Activated CD4-positive, alpha-beta memory T cell treated with anti-CD3 and anti-CD28 coated beads, Interleukin-2, amount 10 ng/mL, durations not matched to agents 7 days and 5 days (primary cell): Measurements from ENCODE around the gene EXOC7. TPM values are rescaled to one million over a fixed set of nuclear protein-coding genes. Genes with fewer than 3 reads are reported as not detected.
"Not testable (repeated sequence)": the region's sequence is repeated elsewhere in the genome, so short reads cannot be mapped to it uniquely, and the experiment has no call there.

Experiments
- CTCF ChIA-PET: fragments of 350-600 bp; sonication (Branson Sonifier 250); formaldehyde crosslinking; loops from one replicate; lab custom pipeline; 2021; ENCODE audit warnings: antibody characterized with exemption, inconsistent platforms; lab: Charles Lee
- POLR2A ChIA-PET: fragments of 350-600 bp; sonication (Branson Sonifier 250); formaldehyde crosslinking; loops from one replicate; lab custom pipeline; 2021; ENCODE audit warnings: antibody characterized with exemption; lab: Charles Lee
- DNase-seq: peaks from one replicate; pipeline ENCODE4 v3.0.0-alpha.2; 2020
- H3K27ac Mint-ChIP-seq: one replicate; pipeline ENCODE4 v1.8.0; 2021; ENCODE audit warnings: mild to moderate bottlenecking, mixed read lengths
- H3K27me3 Mint-ChIP-seq: one replicate; pipeline ENCODE4 v1.8.0; 2021; ENCODE audit warnings: mixed read lengths
- H3K36me3 Mint-ChIP-seq: one replicate; pipeline ENCODE4 v1.8.0; 2021; ENCODE audit warnings: low read depth, mixed read lengths
- H3K4me1 Mint-ChIP-seq: one replicate; pipeline ENCODE4 v1.8.0; 2021; ENCODE audit warnings: mixed read lengths
- H3K4me3 Mint-ChIP-seq: one replicate; pipeline ENCODE4 v1.8.0; 2021; ENCODE audit warnings: mild to moderate bottlenecking, mixed read lengths
- H3K9me3 Mint-ChIP-seq: one replicate; pipeline ENCODE4 v1.8.0; 2021; ENCODE audit warnings: mixed read lengths
- total RNA-seq, 2 experiments: library from RNA; stranded (reverse); gene quantifications; one replicate each; pipeline ENCODE4 v1.2.3, GENCODE V29; 2021

Gene EXOC7
- total RNA-seq, 2 experiments from 2014 or later, result 119 to 120 TPM

DNA sequence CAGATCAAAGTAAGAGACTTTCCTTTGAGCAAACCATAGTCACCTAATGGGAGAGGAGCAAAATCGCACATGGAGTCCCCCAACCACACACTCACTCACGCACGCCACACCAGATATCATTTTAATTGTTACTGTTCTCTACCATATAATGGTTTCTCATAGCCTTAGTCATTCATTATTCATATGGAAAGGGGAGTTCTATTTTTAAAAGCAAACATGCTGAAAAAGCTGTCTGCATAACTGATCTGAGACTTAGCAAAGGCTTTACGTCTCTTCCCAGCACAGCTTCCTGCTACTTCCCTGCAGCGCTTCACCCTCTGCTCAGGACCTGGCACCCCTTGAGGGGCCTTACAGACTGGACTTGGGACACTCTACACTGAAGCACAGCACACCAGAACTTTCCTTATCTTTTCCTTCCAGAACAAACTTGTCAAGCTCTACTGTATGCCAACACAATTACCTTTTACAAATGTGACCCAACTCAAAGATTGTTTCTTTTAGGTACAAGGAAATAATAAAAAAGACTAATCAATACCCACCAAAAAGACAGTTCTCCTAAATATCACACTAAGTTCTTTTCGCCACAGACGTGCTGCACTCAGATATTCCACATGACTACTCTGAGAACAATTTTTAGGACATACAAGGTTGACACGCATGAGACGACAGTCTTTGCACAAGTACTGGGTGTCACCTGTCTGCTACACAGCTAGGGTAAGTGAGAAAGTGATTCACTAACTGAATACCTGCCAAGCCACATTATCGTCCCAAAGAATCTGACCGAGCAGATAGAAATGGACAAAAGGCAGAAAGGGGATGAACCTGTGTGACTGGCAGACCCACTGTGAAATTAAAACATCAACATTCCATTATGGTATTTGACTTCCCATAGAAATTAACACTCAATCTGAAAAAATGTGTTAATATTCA is 52.8 kb downstream of the EXOC7 start:
- H3K36me3 Mint-ChIP-seq, result peaks cover 58% of the 10 kb centered on the region
- DNase-seq, result no peak
- no peak overlapping the region for H3K4me3 Mint-ChIP-seq
- no peaks in the 10 kb centered on the region for H3K27me3 Mint-ChIP-seq
- H3K27ac Mint-ChIP-seq, result no peak overlapping the region
- ChIA-PET CTCF (interaction anchor here (0.7 kb wide), 2 partner anchors 37 to 45 kb away, joined by 4 to 5 read pairs; no protein-coding TSS in a partner anchor), POLR2A (interaction anchor here (0.6 to 2.1 kb wide), 3 partner anchors 9 to 219 kb away, joined by 3 to 6 read pairs (median 3); no protein-coding TSS in a partner anchor)
- no peaks in the 10 kb centered on the region for H3K9me3 Mint-ChIP-seq
- peaks cover 7% of the 10 kb centered on the region for H3K4me1 Mint-ChIP-seq

DNA sequence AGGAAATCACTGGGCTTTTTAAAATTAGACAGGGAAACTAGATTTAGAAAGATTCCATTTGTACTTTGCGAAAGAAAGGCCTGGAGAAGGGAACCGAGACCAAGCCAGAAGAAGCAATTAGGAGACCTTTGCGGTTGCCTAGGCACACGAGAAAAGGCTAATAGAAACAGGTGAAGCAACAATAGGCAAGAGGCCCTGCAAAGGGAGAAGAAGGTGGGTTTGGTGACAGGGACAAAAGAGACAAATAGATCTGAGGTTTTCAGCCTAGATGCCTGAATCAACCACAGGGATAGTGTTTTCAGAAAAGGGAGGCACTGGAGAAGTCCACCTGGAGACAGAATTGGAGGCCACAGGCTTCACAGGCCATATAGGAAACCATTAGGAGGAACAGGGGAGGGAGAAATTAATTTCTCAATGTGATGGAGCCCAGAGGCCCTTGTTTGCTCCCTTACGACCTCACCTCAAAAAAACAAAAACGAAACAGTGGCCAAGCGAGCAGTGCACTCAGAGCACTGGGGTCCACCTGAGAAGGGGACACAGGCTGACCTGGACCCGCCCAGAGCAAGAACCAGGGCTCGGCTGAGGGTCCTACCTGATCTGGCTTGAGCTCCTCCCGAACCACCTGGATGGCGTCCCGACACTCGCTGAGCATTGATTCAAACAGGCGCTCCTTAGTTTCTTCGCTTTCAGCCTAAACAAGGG is 53.6 kb downstream of the EXOC7 start:
- no peak overlapping the region for H3K27ac Mint-ChIP-seq
- peaks cover 64% of the 10 kb centered on the region for H3K36me3 Mint-ChIP-seq

DNA sequence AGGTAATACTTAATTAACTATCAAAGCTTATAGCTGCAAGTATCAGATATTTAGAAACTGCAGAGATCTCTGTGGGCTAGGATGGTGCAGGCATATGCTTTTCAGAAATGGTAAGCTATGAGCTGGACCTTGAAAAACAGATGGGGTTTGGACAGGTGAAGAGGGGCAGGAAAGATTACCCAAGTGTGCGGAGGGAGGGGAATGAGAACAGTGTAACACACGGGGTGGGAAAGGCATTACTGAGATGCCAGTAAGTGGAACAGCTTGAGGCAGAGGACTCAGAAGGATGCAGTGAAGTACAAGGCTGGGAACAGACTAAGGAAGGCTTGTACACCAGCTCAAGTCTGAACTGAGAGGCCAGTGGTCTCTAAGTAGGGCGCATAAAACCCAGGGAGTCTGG is 54.3 kb downstream of the EXOC7 start:
- ChIA-PET POLR2A (interaction anchor here (2.1 kb wide), 1 partner anchor 14 kb away, joined by 6 read pairs; no protein-coding TSS in a partner anchor), CTCF (interaction anchor here (1.2 to 1.5 kb wide), 2 partner anchors 231 to 250 kb away, joined by 4 read pairs; no protein-coding TSS in a partner anchor)
- peaks cover 7% of the 10 kb centered on the region for H3K4me1 Mint-ChIP-seq
- no peak overlapping the region for H3K4me3 Mint-ChIP-seq
- H3K9me3 Mint-ChIP-seq, result no peaks in the 10 kb centered on the region
- H3K27ac Mint-ChIP-seq, result peak overlapping the region; percentile 16
- no peaks in the 10 kb centered on the region for H3K27me3 Mint-ChIP-seq
- no peak for DNase-seq
- peaks cover 70% of the 10 kb centered on the region for H3K36me3 Mint-ChIP-seq

More for the DNA sequence above, 53.6 kb downstream of the EXOC7 start:
- POLR2A ChIA-PET, result interaction anchor here (2.1 kb wide), 1 partner anchor 13 kb away, joined by 6 read pairs; no protein-coding TSS in a partner anchor
- no peak for DNase-seq
- peaks cover 7% of the 10 kb centered on the region for H3K4me1 Mint-ChIP-seq
- H3K27me3 Mint-ChIP-seq, result no peaks in the 10 kb centered on the region
- CTCF ChIA-PET, result interaction anchor here (1.2 to 1.5 kb wide), 2 partner anchors 230 to 250 kb away, joined by 4 read pairs; no protein-coding TSS in a partner anchor
- H3K4me3 Mint-ChIP-seq, result no peak overlapping the region
- H3K9me3 Mint-ChIP-seq, result no peaks in the 10 kb centered on the region

DNA sequence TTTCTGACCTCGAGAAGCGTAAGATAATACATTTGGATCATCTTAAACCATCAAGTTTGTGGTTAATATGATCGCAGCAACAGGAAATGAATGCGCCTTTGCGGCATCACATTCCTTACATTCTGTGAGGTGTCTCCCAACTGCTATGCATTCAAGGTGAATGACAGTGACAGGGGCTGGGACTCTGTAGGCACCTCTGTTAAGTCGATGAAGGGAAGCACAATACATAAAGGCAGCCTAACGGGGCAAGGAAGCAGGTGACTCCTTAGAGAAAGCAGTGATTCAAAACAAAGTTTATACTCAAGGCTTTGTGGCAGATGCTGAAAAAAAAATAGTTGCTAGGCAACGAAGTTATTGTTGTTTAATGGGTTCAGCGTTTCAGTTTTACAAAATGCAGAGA is 54.9 kb downstream of the EXOC7 start:
- H3K4me1 Mint-ChIP-seq, result peaks cover 4% of the 10 kb centered on the region
- H3K4me3 Mint-ChIP-seq, result no peak overlapping the region
- no peak overlapping the region for H3K27ac Mint-ChIP-seq
- peaks cover 70% of the 10 kb centered on the region for H3K36me3 Mint-ChIP-seq
- H3K27me3 Mint-ChIP-seq, result no peaks in the 10 kb centered on the region
- H3K9me3 Mint-ChIP-seq, result no peaks in the 10 kb centered on the region
- ChIA-PET CTCF (interaction anchor here (1.2 to 1.5 kb wide), 2 partner anchors 231 to 251 kb away, joined by 4 read pairs; no protein-coding TSS in a partner anchor), POLR2A (interaction anchor here (2.1 kb wide), 1 partner anchor 14 kb away, joined by 6 read pairs; no protein-coding TSS in a partner anchor)
- DNase-seq, result no peak

DNA sequence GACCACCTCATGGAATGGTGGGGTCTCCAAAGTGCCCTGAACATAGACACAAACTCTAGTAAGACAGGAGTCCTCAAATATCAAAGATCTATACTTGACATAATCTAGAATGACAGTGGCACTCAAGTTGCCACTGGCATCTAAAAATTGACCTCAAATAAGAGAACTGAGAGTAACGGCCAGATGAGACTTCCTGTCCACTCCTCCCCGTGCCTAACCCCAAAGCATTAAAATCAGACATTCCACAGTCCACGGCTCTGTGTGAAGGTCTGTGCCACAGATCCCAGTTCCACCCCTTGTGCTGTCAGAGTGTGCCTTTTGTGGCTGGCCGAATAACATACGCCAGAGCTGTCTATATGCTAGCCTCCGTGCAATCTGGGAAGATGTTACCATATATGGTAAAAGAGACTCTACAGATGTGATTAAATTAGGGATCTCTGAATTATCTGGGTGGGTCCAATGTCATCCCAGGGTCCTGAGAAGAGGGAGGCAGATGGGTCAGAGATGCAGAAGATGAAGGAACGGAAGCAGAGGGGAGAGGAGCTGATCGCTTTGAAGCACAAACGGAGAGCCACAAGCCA is 55.5 kb downstream of the EXOC7 start:
- CTCF ChIA-PET, result no interaction called here
- no peak for DNase-seq
- no peaks in the 10 kb centered on the region for H3K27me3 Mint-ChIP-seq
- no peak overlapping the region for H3K4me3 Mint-ChIP-seq
- H3K4me1 Mint-ChIP-seq, result peaks cover 4% of the 10 kb centered on the region
- H3K9me3 Mint-ChIP-seq, result no peaks in the 10 kb centered on the region
- H3K36me3 Mint-ChIP-seq, result peaks cover 71% of the 10 kb centered on the region
- H3K27ac Mint-ChIP-seq, result no peak overlapping the region
- POLR2A ChIA-PET, result no interaction called here

DNA sequence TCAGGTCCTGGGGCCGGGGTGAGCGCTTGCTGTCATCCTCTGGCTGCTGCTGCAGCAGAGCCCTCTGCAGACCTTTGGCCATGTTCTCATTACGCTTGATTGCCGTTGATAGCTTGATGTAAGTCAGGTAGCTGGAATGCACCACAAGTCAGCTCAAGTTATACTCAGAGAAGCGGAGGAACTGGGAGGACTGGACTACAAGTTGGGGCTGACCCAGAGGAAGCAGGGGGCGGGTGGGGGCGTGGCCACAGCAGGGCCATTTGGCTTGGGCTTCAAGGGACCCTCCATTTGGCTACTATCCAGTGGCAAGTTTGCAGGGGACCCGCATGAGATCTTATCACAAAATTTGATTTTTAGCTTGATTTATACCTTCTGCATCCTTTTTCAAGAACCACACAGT is 57.5 kb downstream of the EXOC7 start:
- Mint-ChIP-seq H3K4me3 (no peak overlapping the region), H3K27me3 (no peaks in the 10 kb centered on the region), H3K27ac (no peak overlapping the region), H3K4me1 (peaks cover 4% of the 10 kb centered on the region), H3K9me3 (no peaks in the 10 kb centered on the region), H3K36me3 (peaks cover 73% of the 10 kb centered on the region)
- CTCF ChIA-PET, result interaction anchor here (1.3 kb wide), 1 partner anchor 15 kb away, joined by 8 read pairs; no protein-coding TSS in a partner anchor
- POLR2A ChIA-PET, result interaction anchor here (0.9 kb wide), 1 partner anchor 17 kb away, joined by 3 read pairs; no protein-coding TSS in a partner anchor
- no peak for DNase-seq

DNA sequence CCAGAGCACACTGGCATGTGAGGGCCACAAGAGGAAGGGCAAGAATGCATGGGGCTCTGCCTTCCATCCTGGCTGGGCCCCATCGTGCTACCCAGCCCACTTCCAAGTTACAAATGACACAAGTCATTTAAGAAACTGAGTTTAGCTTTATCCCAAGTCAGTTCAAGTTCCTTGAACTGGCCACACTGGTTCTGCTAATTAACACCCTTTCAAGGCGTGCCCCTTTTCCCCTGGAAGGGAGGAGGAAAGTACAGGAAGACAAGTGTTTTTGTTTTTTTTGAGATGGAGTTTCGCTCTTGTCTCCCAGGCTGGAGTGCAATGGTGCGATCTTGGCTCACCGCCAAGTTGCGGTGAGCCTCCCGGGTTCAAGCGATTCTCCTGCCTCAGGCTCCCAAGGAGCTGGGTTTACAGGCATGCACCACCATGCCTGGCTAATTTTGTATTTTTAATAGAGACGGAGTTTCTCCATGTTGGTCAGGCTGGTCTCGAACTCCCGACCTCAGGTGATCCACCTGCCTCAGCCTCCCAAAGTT is 59.0 kb downstream of the EXOC7 start:
- H3K27me3 Mint-ChIP-seq, DNase-seq, CTCF ChIA-PET, H3K27ac Mint-ChIP-seq, H3K9me3 Mint-ChIP-seq, H3K4me3 Mint-ChIP-seq, H3K4me1 Mint-ChIP-seq: not testable (repeated sequence)
- H3K36me3 Mint-ChIP-seq, result peaks cover 73% of the 10 kb centered on the region
- POLR2A ChIA-PET, result interaction anchor here (0.5 kb wide), 1 partner anchor 437 kb away, joined by 3 read pairs; no protein-coding TSS in a partner anchor

DNA sequence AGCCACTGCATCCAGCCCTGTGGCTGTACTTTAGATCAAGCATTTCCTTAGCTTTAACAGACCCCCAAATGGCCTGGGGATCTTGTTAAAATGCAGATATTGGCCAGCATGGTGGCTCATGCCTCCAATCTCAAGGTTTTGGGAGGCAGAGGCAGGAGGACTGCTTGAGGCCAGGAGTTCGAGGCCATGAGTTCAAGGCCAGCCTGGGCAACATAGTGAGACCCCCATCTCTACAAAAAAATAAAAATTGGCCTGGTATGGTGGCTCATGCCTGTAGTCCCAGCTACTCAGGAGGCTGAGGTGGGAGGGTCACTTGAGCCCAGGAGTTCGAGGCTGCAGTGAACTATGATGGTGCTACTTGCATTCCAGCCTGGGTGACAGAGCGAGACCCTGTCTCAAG is 60.7 kb downstream of the EXOC7 start:
- H3K27ac Mint-ChIP-seq, H3K4me1 Mint-ChIP-seq, H3K9me3 Mint-ChIP-seq, DNase-seq, POLR2A ChIA-PET, H3K27me3 Mint-ChIP-seq, H3K4me3 Mint-ChIP-seq: not testable (repeated sequence)
- H3K36me3 Mint-ChIP-seq, result peaks cover 74% of the 10 kb centered on the region
- CTCF ChIA-PET, result interaction anchor here (3.0 kb wide), 1 partner anchor 29 kb away, joined by 11 read pairs; no protein-coding TSS in a partner anchor

DNA sequence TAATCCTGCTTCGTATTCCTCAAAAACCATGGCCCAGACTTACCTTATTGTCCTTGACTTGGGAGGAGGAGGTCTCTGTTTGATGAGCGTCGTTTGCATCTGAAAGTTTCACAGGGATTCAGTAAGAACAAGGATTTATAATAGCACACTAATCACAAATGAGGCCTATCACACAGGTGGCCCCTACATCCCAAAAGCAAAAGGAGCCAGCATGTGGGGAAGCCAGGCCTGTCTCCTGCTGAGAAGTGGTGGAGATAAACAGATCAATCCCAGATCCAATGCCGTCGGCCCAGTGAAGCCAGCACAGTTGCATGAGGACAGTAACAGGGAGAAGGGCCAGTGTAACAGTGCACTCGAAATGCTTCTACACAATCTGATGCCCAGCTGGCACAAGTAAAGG is 63.2 kb downstream of the EXOC7 start:
- DNase-seq, result no peak
- POLR2A ChIA-PET, result interaction anchor here (1.4 kb wide), 1 partner anchor 23 kb away, joined by 3 read pairs; no protein-coding TSS in a partner anchor

DNA sequence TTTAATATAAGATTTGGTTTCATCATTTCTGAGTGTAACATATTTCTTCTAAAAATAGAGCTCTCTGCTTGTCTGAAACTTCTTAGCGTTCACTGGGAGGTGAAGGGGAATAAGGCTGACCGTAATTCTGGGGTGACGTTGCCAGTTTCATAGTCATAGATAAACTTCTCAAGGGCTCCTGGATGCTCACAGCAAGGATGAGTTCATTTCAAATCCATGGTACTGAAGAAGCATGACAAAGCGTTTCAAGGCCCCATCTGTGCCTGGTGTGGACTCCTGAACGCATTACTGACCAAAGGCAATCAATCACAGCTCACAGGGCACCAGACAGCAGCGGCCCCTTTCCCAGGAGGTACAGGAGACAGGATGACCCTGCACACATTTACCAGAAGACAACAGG is 64.5 kb downstream of the EXOC7 start:
- Mint-ChIP-seq H3K36me3 (peaks cover 50% of the 10 kb centered on the region), H3K27ac (no peak overlapping the region), H3K9me3 (no peaks in the 10 kb centered on the region), H3K4me3 (no peak overlapping the region), H3K27me3 (no peaks in the 10 kb centered on the region), H3K4me1 (no peaks in the 10 kb centered on the region)
- ChIA-PET POLR2A (no interaction called here), CTCF (no interaction called here)
- DNase-seq, result no peak

More for the DNA sequence above, 63.2 kb downstream of the EXOC7 start:
- Mint-ChIP-seq H3K27me3 (no peaks in the 10 kb centered on the region), H3K27ac (no peak overlapping the region), H3K4me1 (no peaks in the 10 kb centered on the region), H3K9me3 (no peaks in the 10 kb centered on the region), H3K4me3 (no peak overlapping the region), H3K36me3 (peaks cover 61% of the 10 kb centered on the region)
- CTCF ChIA-PET, result interaction anchor here (3.0 kb wide), 1 partner anchor 27 kb away, joined by 11 read pairs; no protein-coding TSS in a partner anchor

DNA sequence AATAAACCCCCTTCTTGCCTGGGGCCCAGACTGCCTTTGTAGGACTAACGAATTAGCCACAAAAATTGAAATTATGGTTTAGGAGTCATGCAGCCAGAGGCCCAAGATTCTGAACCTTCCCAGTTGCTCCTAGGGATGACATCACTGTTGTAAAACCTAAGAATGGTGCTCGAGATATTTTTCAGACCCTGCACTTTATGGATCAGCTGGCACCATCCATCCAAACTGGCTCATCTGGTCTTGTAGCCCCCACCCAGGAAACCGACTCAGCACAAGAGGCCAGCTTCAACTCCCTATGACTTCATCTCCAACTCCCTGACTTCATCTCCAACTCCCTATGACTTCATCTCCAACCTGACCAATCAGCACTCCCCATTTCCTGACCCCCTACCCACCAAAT is 65.5 kb downstream of the EXOC7 start:
- Mint-ChIP-seq H3K27me3 (no peaks in the 10 kb centered on the region), H3K4me1 (no peaks in the 10 kb centered on the region), H3K9me3 (no peaks in the 10 kb centered on the region), H3K27ac (no peak overlapping the region), H3K36me3 (peaks cover 39% of the 10 kb centered on the region), H3K4me3 (no peak overlapping the region)
- POLR2A ChIA-PET, result no interaction called here
- DNase-seq, result no peak
- CTCF ChIA-PET, result interaction anchor here (1.6 kb wide), 1 partner anchor 24 kb away, joined by 6 read pairs; no protein-coding TSS in a partner anchor
